Kidney glomerular epithelial cell (primary cell): ENCODE measurements around the gene TOR4A.

Source experiments
- DNase-seq: peaks from one replicate; lab custom pipeline; 2025; lab: John Stamatoyannopoulos, UW

The TOR4A gene

GRCh38 chr9:137307255-137308056 lies 29.9 kb downstream of the TOR4A start:
- no peak for DNase-seq

- DNase-seq, result no peak
Measured at GRCh38 chr9:137308057-137308619, 30.6 kb downstream of the TOR4A start.

DNA sequence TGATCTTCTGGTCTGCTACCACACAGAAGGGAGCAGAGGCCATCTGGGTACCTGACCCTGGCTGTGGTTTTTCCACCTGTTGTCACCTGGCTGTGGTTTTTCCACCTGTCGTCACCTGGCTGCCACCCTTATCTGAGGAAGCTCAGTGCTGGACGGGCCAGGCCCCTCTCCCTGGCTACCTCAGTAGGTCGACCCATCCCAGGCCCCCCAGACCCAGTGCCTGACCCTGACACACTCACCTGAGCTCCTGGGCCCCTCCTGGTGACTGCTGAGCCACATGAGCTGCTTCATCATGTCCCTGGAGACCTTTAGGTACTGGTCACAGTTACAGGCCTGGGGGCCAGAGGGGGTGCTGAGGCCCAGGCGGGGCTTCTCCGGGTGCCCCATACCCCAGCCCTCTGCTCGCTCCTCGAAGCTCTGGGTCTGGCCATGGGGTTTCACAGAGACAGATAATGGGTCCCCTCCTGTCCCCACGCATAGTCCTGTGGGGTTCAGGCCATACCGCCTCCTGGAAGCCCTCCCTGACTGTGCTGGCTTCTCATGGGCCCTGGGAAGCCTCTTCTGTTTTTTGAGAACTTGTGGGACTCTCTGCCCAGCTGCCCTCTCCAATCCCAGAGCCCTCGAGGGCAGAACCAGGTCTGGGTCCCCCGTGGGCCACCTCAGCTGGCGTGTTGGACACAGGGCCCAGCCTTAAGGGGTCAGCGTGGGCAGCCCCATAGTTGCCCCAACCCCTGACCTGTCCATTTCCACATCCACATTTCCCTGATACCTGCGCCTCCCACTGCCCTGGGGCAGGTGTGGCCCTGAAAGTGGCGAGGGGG lies 32.1 kb downstream of the TOR4A start:
- DNase-seq, result no peak

DNA sequence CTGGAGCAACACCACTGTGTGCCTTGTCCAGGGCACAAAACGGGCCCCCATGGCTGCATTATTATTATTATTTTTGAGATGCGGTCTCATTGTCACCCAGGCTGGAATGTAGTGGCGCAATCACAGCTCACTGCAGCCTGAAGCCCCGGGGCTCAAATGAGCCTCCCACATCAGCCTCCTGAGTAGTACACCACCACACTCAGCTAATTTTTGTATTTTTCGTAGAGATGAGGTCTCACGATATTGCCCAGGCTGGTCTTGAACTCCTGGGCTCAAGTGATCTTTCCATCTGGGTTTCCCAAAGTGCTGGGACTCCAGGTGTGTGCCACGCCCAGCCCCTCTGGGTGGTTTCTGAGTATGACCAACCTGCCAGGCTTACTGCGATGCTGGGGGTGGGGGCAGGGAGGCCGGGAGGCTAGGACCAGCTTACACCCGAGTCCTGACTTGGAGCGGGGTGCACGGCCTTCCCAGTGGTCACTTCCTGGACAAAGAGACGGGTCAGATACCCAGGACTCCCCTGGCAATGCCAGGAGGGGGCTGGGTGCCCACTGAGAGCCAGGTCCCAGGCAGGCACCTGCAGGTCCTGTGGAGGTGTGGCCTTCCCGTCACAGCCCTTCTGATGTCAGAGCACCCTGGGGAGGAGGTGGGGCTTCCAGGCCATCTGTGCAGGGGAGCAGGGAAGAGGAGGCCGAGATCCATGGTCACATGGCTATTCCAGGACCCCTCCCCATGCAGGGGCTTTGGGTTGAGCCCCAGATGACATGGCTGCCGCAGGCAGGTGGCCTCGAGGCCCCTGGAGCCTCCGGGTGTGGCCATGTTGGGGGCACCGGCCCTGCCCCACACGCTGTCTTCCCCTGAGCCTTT lies 32.9 kb downstream of the TOR4A start:
- no peak for DNase-seq

DNA sequence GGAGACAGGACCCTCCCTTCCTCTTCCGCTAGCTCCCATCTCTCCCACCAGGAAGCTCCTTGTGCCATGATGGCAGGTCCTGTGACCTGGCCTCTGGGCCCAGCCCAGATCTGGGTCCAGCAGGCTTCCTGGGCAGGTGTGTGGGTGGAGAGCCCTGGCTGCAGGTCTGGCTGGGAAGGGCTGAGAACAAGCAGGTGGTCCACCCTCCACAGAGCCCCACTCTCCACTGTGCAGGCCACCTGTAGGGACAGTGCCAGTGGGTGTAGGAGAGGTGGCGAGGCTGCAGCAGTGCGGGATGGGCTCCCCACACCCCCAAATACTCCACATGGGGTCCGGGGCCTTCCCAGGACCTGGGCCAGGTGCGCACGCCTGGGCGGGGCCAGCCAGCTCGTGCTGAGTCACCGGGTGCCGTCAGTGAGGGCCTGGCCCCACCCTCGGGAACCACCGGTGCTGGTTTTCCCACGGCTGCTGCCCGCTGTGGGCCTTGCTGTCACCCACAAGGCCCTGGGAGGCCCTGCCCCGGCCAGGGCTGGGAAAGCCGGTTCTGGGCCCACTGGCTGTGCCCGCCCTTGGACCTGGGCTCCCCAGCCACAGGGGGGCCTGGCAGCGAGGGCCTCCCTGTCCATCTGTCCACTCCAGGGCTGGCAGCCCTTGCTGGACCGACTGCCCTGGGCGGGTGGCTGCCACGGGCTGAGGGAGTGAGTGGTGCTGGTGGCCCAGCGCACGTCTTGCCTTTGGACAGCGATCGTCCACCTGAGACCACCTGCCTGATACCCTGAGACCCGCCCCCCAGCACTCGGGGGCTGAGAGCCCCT lies 33.9 kb downstream of the TOR4A start:
- no peak for DNase-seq

DNA sequence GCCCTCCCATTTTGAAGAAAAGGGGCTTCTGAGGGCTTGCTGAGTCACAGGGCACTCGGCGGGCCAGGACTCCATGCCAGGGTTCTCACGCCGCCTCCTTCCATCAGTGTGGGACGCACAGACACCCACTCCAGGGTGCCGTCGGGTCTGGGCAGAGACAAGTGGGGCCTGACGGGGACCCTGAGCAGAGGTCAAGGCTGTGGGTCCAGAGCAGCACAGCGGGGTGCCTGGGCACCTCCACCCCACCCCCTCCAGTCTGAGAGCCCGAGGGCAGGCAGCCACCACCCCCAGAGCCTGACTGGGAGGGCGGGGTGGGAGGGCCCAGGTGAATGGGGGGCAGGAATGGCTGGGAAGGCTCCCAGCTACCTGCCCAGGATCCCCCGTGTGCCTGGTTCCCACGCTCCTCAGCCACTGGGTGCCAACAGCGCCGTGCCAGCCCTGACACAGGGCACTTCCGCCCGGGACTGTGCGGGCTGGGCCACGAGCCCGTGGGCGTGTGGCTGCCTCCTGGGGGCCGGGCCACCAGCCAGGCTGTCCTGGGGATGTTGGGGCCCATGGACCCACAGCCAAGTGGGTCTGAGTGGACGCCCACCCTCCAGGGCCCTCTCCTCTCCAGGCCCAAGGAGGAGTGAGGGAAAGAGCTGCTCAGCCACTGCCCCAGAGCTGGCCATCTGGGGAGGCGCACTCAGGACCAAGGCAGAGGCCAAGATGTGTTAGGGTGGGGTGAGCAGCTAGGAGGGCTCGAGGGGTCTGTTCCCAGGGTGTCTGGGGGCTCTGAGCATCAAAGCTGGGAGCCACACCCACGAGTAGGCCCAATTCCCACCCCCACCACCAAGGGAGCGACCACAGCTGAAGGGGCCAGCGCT lies 34.7 kb downstream of the TOR4A start:
- no peak for DNase-seq

DNA sequence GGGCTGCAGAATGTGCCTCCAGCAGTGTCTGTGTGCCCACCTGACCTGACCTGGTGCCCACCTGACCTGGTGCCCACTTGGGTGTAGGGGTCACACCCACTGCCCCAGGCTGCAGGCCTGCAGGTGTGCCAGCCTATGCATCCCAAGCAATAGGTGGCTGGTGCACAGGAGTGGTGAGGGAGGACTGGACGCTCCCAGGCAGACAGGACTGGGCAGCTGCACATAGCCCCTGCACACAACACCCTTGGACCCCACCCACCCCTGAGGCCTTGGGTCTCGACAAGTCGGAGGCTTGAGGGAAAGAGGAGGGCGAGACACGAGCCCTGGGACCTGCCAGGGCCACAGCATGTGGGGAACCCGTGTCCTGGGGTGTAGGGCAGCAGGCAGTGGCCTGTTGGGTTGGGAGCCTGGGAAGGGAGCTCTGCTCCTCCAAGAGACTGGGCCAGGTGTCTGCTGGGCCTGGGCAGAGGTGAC lies 35.4 kb downstream of the TOR4A start:
- no peak for DNase-seq

- DNase-seq, result no peak
Measured at GRCh38 chr9:137313326-137313936, 35.9 kb downstream of the TOR4A start.

DNA sequence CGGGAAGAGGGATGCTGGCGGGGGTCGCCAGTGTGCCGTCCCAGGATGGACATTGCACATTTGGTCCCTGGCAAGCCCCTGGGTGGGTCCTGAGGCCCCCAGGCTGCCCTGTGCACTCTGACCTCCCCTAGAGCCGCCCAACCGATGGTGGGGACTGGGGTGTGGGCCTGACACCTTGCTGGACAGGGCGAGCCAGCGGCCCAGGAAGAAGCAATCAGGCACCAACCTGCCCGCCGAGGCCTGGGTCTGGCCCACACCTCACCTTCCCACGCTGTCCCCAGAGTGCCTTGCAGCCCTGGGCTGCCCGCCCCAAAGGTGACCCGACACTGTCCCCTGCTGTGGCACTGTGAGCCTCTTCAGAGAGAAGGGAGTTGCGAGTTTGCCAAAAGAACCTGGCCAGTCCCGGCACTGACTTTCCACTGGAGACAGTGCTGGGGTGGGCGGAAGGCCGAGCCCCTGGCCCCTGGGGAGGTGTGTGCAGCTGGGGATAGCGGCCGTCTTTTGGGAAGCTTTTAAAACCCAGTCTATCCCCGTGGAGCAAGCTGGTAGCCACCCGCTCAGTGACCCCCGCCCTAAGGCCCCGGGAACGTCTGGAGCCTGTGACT lies 36.5 kb downstream of the TOR4A start:
- no peak for DNase-seq

- no peak for DNase-seq
Measured at GRCh38 chr9:137314561-137315560, 37.3 kb downstream of the TOR4A start.

- DNase-seq, result no peak
Measured at GRCh38 chr9:137315581-137316011, 38.1 kb downstream of the TOR4A start.

DNA sequence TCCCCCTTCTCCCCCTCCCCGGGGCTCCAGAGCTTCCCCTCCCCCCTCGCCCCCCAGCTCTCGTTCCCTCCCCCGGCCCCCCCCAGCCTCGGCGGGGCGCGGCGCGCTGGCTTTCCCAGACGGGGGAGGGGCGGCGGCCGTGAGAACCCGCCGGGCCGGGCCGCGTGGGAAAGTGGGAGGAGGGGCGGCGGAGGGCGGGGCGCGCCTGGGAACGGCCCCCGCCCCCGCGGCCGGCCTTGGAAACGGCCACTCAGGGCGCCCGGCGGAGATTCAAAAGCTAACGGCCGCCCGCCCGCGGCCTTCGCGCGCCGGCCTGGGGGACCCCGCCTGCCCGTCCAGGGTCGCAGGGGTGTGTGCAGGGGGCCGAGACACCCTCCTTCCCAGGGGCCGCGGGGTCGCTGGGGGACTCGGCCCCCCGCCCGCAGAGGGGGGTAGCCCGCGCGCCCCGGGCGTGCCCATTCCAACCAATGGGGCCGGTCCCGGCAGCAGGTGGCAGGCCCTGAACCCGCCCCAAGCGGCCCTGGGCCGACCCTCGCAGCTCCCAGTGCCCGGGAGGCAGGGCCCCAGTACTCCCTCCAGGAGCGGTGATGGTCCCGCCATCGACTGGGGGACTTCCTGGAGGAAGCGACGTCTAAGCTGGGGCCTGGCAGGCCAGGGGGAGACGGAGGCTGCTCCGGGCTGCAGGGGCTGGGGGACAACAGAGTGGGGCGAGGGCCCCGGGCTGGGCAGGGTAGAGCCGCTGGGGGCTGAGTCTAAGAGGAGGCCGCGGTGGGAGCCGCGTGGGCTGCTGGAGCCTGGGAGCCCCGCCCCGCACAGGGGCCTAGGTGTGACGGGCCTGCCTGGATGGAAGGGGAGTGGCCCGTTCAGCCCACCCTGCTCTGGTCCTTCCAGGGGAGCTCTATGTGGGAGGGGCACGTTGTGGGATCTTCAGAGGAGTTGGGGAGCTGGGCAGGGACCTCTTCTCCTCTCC lies 38.8 kb downstream of the TOR4A start:
- DNase-seq, result no peak

DNA sequence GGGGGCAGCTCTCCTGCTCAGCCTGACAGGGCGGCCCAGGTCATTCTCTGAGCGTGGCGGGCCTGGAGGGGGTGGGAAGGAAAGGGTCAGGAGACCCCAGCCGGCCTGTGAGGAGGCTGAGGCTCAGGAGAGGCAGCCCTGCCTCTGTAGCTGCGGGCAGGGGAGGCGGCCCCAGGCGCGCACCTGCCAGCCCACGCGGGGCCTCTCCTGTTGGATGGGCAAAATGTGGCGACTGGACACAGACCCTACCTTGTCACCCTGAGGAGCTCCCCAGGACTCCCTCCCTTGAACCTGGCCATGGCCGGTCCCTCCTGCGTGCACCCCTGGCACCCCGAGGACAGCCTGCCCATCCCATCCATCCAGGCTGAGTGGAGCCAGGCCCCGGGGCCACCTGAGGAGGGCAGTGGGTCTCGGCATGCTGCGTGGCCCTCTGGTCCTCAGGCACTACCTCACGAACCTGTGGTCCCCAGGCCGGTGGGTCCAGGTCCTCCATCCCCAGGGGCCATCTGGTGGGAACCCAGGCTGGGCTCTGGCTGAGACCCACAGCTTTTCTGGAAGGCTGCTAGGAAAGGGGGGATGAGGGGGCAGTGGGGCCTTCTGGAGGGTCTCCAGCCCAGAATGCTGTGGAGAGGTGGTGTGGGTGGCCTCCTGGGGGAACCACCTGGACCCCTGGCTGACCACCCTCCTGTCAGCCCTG lies 39.6 kb downstream of the TOR4A start:
- no peak for DNase-seq

DNA sequence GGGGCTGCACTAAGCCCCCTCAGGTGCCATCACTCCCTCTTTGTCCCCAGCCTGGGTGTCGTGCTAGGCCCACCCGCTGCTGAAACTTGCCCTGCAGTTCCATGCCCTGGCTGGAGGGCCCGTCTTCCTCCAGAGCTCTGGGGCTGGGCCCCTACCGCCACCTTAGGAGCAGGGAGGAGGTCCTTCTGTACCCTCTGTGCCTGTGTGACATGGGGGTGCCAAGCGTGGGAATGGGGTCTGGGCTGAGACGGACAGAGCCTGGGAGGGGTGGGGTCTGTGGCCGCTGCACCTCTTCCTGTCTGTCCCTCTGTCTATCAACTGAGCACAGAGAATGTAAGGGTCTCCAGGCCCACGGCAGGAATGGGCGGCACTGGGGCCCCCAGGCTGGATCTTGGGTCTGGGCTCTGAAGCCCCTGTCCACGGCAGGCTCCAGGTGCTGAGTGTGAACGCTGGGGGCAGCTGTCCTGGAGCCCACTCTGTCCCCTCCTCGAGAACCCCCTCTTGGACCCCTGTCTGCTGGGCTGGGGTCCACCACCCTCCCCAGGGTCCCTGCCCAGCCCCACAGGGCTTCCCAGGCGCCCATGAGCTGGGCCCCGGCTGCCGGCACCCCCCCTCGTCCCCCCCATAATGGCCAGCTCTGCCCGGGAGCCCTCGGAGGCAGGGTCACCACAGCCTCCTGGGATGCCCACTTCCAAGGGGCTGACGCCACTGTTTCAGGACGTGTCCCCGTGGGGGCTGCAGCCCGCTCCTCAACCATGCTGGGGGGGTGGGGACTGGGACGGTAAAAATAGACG lies 40.4 kb downstream of the TOR4A start:
- DNase-seq, result no peak

DNA sequence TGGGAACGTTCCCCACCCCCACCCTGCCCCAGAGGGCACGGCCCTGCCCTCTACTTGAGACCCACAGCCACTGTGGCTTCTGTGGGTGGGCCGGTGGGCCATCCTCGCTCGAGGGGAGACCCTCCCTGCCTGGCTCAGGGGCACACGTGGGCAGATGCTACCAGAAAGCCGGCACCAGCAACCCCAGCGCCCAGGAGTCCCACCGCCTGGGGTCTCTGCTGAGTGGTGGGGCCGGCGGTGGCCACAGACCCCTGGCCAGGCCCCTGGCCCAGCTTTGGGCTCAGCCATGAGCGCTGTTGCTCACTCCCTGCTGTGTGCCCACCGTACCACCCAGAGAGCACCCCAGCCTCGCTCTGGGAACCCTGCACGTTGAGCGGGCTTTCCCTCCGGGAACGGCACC lies 41.1 kb downstream of the TOR4A start:
- DNase-seq, result no peak
